Nephron (organoid): Measurements from ENCODE around the gene LRRC74A.
A peak's percentile ranks its signal among the peaks of the same experiment; 100 is the strongest.

ENCODE experiments used
- H3K27ac Mint-ChIP-seq, 3 experiments: 2 replicates each; pipeline ENCODE4 v1.8.0; 2020; ENCODE audit warnings: mixed read lengths in 3 of 3, mild to moderate bottlenecking in 2 of 3, moderate library complexity in 1 of 3
- H3K27me3 Mint-ChIP-seq: 2 replicates; pipeline ENCODE4 v1.8.0; 2021; ENCODE audit warnings: low read depth, mild to moderate bottlenecking, moderate library complexity, mixed read lengths
- H3K36me3 Mint-ChIP-seq: 2 replicates; pipeline ENCODE4 v1.8.0; 2020; ENCODE audit warnings: low read depth, mixed read lengths
- H3K4me1 Mint-ChIP-seq: 2 replicates; pipeline ENCODE4 v1.8.0; 2020; ENCODE audit warnings: mixed read lengths
- H3K4me3 Mint-ChIP-seq, 3 experiments: 2 replicates each; pipeline ENCODE4 v1.8.0; 2020; ENCODE audit warnings: mild to moderate bottlenecking in 3 of 3, mixed read lengths in 3 of 3, moderate library complexity in 2 of 3
- H3K9me3 Mint-ChIP-seq: 2 replicates; pipeline ENCODE4 v1.8.0; 2020; ENCODE audit warnings: mixed read lengths
- CTCF ChIP-seq, 3 experiments: fragments of 200-600 bp; sonication (generic); IDR thresholded peaks; one replicate each; pipeline ENCODE4 v1.5.0; 2021; ENCODE audit warnings: antibody characterized with exemption in 3 of 3; ENCODE audit not compliant: unreplicated experiment in 3 of 3

Gene LRRC74A

DNA sequence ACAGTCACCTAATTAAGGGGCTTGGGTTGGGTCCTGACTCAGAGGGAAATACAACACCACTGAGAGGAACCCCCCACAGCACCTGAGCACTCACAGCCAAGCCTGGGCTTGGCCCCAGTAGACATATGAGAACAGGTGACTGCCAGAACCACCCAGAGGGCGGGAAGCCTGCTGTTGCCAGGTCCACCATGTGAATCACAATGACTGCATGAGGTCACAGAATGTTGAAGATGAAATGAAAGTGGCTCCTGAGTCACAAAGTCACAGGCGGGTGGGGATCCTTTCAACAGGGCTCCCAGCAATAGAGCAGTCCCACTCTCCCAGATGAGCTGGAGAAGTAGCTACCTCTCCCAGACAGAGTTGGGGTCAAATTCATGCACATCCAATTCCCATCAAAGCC is at the start of gene LRRC74A:
Gene LRRC74A, plus strand, starts transcription at position 287 of the 400 bp plus-strand sequence. CDS start 290 bp downstream, outside the sequence.
- Mint-ChIP-seq H3K36me3 (no peaks in the 10 kb centered on the region), H3K27me3 (peaks cover 7% of the 10 kb centered on the region), H3K9me3 (peaks cover 6% of the 10 kb centered on the region), H3K27ac (no peak within 1 kb of the TSS), H3K4me1 (peaks cover 28% of the 10 kb centered on the region), H3K4me3 (no peak within 1 kb of the TSS)
- TF ChIP-seq CTCF (IDR thresholded peaks at IDR 0.05; ENCODE audit: unreplicated experiment in 3 of 3): no peak

DNA sequence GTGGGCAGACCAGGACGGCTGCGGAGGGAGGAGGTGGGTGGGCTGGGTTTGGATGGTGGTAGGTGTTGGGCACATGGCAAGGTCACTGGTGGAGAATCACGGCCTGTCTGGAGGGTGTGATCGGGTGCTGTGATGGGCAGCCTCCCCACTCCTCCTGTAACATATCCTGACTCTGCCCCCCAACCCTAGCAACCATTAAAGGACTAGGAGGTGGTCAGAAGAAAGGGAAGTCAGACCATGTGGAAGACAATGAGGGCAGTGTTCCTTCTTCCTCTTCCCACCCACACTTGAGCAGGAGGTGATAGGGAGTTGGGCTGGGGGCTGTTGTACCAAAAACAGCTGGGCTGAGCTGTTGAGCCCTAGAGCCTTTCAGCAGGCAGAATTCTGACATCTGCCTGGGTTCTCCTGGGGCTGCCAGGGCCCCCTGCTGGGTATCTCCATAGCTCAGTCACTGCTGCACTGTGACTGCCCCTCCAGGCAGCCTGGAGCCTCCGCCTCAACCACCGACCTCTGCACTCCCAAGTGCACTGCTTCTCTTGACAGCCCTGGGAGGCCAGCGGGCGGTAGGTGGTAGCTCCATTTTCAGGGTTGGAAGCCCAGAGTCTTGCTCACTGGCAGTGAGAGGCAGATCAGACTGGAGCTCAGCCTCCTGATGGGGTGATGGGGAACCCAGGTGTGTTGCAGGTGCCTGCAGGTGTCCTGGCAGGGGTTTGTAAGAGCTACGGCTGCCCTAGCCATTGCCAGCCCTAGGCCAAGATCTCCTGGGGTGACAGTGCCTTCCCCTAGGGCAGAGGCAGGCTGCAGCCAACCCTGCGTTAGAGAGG is 49.6 kb upstream of the LRRC74A start:
- Mint-ChIP-seq H3K9me3 (no peaks in the 10 kb centered on the region), H3K4me3 (no peak overlapping the region), H3K27me3 (no peaks in the 10 kb centered on the region), H3K27ac (peak overlapping the region; percentile 53 to 85 (median 73)), H3K36me3 (peaks cover 30% of the 10 kb centered on the region), H3K4me1 (peaks cover 54% of the 10 kb centered on the region)
- TF ChIP-seq CTCF (IDR thresholded peaks at IDR 0.05; ENCODE audit: unreplicated experiment in 3 of 3): no peak

- Mint-ChIP-seq H3K4me1 (peaks cover 49% of the 10 kb centered on the region), H3K36me3 (peaks cover 32% of the 10 kb centered on the region), H3K4me3 (no peak overlapping the region), H3K27ac (peak overlapping the region in 2 of 3 experiments; percentile 45 to 54), H3K27me3 (no peaks in the 10 kb centered on the region), H3K9me3 (no peaks in the 10 kb centered on the region)
- TF ChIP-seq CTCF (IDR thresholded peaks at IDR 0.05; ENCODE audit: unreplicated experiment in 3 of 3): no peak
Observed at GRCh38 chr14:76777721-76778120, 48.5 kb upstream of the LRRC74A start.

DNA sequence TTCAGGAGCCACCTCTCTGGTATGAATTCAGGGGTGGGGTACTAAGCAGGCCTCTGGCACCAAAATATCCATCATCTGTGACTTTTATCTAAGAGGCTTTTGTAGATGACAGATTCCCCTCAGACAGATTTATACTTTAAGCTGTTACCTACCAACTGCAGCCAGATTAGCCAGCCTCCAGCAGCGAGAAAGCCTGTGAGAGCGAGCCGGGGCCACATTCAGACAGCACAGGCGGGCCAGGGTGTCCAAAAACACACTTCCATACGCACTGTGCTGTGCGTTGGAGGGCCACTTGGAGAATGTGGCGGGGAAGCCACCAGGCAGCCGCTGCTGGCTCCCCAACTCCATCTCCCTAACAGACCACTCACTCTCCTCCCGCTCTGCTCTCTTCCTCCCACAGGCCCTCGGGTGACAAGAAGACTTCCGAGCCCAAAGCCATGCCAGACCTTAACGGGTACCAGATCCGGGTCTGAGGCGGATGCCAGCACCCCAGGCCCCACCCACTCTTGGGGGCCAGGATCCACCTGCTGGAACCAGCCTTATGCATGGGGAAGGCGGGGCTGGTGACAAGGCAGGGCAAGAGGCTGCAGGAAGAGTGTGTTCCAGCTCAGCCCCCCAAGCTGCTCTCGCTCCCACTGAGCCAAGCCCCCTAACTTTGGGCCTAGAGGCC is 47.5 kb upstream of the LRRC74A start:
- H3K9me3 Mint-ChIP-seq: no peaks in the 10 kb centered on the region
- H3K36me3 Mint-ChIP-seq: peaks cover 41% of the 10 kb centered on the region
- no peak overlapping the region for H3K4me3 Mint-ChIP-seq
- H3K27me3 Mint-ChIP-seq: no peaks in the 10 kb centered on the region
- peaks cover 52% of the 10 kb centered on the region for H3K4me1 Mint-ChIP-seq
- H3K27ac Mint-ChIP-seq: peak overlapping the region in 2 of 3 experiments; percentile 30 to 84
- no peak for TF ChIP-seq CTCF (IDR thresholded peaks at IDR 0.05; ENCODE audit: unreplicated experiment in 3 of 3)

DNA sequence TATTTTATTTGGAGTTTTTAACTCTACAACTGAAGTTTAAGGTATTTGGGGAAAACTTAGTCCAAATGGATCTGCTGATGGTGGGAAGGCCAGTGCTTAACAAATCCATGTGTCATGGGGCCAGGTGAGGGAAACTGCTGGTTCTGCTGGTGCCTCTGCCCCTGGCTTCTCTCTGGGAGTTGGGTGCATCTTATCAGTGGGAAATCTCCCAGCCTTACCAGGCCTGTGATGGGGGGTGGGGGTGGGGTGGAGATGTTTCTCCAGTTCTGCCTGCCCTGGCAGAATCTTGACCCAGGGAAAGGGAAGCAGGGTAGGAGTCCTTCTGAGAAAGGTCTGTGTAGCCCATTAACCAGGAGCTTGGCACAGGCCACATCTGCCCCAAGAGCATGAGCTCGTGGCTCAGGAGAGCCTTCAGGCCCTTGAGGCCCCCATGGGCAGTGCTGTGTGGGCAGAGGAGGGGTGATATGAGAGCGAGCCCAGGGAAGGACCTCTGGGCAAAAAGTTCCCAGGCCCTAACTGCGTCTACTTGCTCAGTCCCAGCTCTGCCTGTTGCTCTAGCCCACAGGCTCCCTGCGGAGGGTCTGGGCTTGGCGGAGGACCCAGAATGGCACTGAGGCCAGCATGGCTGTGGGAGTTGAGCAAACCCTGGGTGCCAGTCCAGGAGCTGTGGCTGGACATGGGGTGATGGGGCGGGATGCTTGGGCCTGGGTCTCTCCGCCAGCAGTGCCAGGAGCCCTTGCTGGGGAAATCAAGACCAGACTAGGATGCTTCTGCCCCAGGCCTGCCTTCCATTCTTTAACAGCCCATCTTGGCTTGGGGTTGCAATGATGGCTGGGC is 46.8 kb upstream of the LRRC74A start:
- Mint-ChIP-seq H3K9me3 (no peaks in the 10 kb centered on the region), H3K27me3 (no peaks in the 10 kb centered on the region), H3K36me3 (peaks cover 41% of the 10 kb centered on the region), H3K4me3 (no peak overlapping the region), H3K27ac (peak overlapping the region in 1 of 3 experiments; percentile 44), H3K4me1 (peaks cover 49% of the 10 kb centered on the region)
- TF ChIP-seq CTCF (IDR thresholded peaks at IDR 0.05; ENCODE audit: unreplicated experiment in 3 of 3): no peak
